Hematopoietic multipotent progenitor cell treated with erythropoietin and hydrocortisone succinate and interleukin-3 and kit ligand, for 8 days (in vitro differentiated cells): ENCODE data around the gene BPGM.

Source experiments
- DNase-seq: peaks from one replicate; pipeline ENCODE4 v3.0.0-alpha.2; 2015

The BPGM gene

GRCh38 chr7:134646425-134647305 lies at the start of gene BPGM:
TSS of gene BPGM (plus strand) at chr7:134646853. CDS start at chr7:134661508, 14,655 bp downstream.
- peak; percentile 100 for DNase-seq

- no peak for DNase-seq
Observed at GRCh38 chr7:134599371-134599770, 47.3 kb upstream of the BPGM start.

- no peak for DNase-seq
Observed at GRCh38 chr7:134601459-134601858, 45.2 kb upstream of the BPGM start.

GRCh38 chr7:134602881-134603451 lies 43.7 kb upstream of the BPGM start:
- DNase-seq = no peak

- DNase-seq = peak; percentile 68
Observed at GRCh38 chr7:134605978-134606923, 40.4 kb upstream of the BPGM start.

- no peak for DNase-seq
Observed at GRCh38 chr7:134611611-134612151, 35.0 kb upstream of the BPGM start.

- peak; percentile 10 for DNase-seq
Observed at GRCh38 chr7:134612197-134612596, 34.5 kb upstream of the BPGM start.

GRCh38 chr7:134613623-134614347 lies 32.9 kb upstream of the BPGM start:
- DNase-seq = no peak

GRCh38 chr7:134616611-134617010 lies 30.0 kb upstream of the BPGM start:
- DNase-seq = no peak

- DNase-seq = no peak
Observed at GRCh38 chr7:134618756-134619530, 27.7 kb upstream of the BPGM start.

- DNase-seq = no peak
Observed at GRCh38 chr7:134619627-134620331, 26.9 kb upstream of the BPGM start.

- no peak for DNase-seq
Observed at GRCh38 chr7:134622303-134622995, 24.2 kb upstream of the BPGM start.

- DNase-seq = no peak
Observed at GRCh38 chr7:134623193-134623592, 23.5 kb upstream of the BPGM start.

GRCh38 chr7:134625550-134625949 lies 21.1 kb upstream of the BPGM start:
- DNase-seq = no peak

- DNase-seq = no peak
Observed at GRCh38 chr7:134627109-134627774, 19.4 kb upstream of the BPGM start.

- no peak for DNase-seq
Observed at GRCh38 chr7:134627775-134628153, 18.9 kb upstream of the BPGM start.

- DNase-seq = no peak
Observed at GRCh38 chr7:134629445-134629844, 17.2 kb upstream of the BPGM start.

GRCh38 chr7:134630237-134630636 lies 16.4 kb upstream of the BPGM start:
- DNase-seq = no peak

GRCh38 chr7:134630893-134631292 lies 15.8 kb upstream of the BPGM start:
- no peak for DNase-seq

- no peak for DNase-seq
Observed at GRCh38 chr7:134632052-134632451, 14.6 kb upstream of the BPGM start.
